ENCODE data around the gene PPM1L.

- no peak for TF ChIP-seq GATA2 (IDR thresholded peaks at IDR 0.05; ENCODE audit: low read depth, low read length)
- TF ChIP-seq GATA3 (IDR thresholded peaks at IDR 0.05; ENCODE audit: low read depth, low read length): no peak
These were observed 317.1 kb downstream of the PPM1L start for GRCh38 chr3:161073181-161073580.
